Loucy (cell line): ENCODE measurements around the gene EVC.

Experiments
- H2AFZ ChIP-seq: fragments of 200-600 bp; sonication (generic); 2 replicates; pipeline ENCODE4 v1.6.0; 2016; ENCODE audit warnings: antibody characterized with exemption, mild to moderate bottlenecking, low read length, moderate library complexity
- H3F3A ChIP-seq: fragments of 200-600 bp; 2 replicates; pipeline ENCODE4 v1.6.0; 2016; ENCODE audit warnings: antibody characterized with exemption, low read depth, mild to moderate bottlenecking
- H3K27me3 ChIP-seq: fragments of 200-600 bp; sonication (generic); 2 replicates; pipeline ENCODE4 v1.6.1; 2014; ENCODE audit warnings: low read length, mild to moderate bottlenecking; ENCODE audit not compliant: insufficient read depth, poor library complexity, severe bottlenecking
- H3K36me3 ChIP-seq: fragments of 200-600 bp; sonication (generic); 2 replicates; pipeline ENCODE4 v1.6.1; 2016; ENCODE audit warnings: low read length; ENCODE audit not compliant: insufficient read depth
- H3K4me1 ChIP-seq: fragments of 200-600 bp; sonication (generic); 2 replicates; pipeline ENCODE4 v1.5.1; 2014; ENCODE audit warnings: low read length, mild to moderate bottlenecking; ENCODE audit not compliant: insufficient read depth, poor library complexity, severe bottlenecking
- H3K4me2 ChIP-seq: fragments of 200-600 bp; sonication (generic); 2 replicates; pipeline ENCODE4 v1.6.0; 2014; ENCODE audit warnings: antibody characterized with exemption, low read length, low read depth, mild to moderate bottlenecking; ENCODE audit not compliant: poor library complexity, severe bottlenecking
- H3K4me3 ChIP-seq: fragments of 200-600 bp; sonication (generic); 2 replicates; pipeline ENCODE4 v1.5.1; 2014; ENCODE audit warnings: low read length, mild to moderate bottlenecking, mixed read lengths; ENCODE audit not compliant: poor library complexity, severe bottlenecking
- H3K79me2 ChIP-seq: fragments of 200-600 bp; sonication (generic); 2 replicates; pipeline ENCODE4 v1.6.1; 2014; ENCODE audit warnings: low read length; ENCODE audit not compliant: insufficient read depth
- H3K9ac ChIP-seq: fragments of 200-600 bp; sonication (generic); 2 replicates; pipeline ENCODE4 v1.6.0; 2014; ENCODE audit warnings: mild to moderate bottlenecking, low read depth, low read length, moderate library complexity; ENCODE audit not compliant: poor library complexity, severe bottlenecking
- H3K9me2 ChIP-seq: fragments of 200-600 bp; sonication (generic); replicated peaks from 2 replicates; pipeline ENCODE4 v1.6.1; 2016; ENCODE audit warnings: low read depth, low read length, mixed read lengths
- H3K9me3 ChIP-seq: fragments of 200-600 bp; sonication (generic); 2 replicates; pipeline ENCODE4 v1.6.1; 2014; ENCODE audit warnings: mild to moderate bottlenecking, antibody characterized with exemption, low read length, low read depth; ENCODE audit not compliant: insufficient read depth
- H4K20me1 ChIP-seq: fragments of 200-600 bp; sonication (generic); 2 replicates; pipeline ENCODE4 v1.6.0; 2014; ENCODE audit warnings: antibody characterized with exemption, low read length, mild to moderate bottlenecking; ENCODE audit not compliant: insufficient read depth, poor library complexity, severe bottlenecking
- EZH2phosphoT487 ChIP-seq: fragments of 200-600 bp; IDR thresholded peaks from 2 replicates; pipeline ENCODE4 v1.6.1; 2018; ENCODE audit warnings: antibody characterized with exemption, mild to moderate bottlenecking, moderate library complexity, borderline replicate concordance
- TF ChIP-seq, protein P1 (sequence below): fragments of 200-600 bp; sonication (generic); conservative IDR thresholded peaks from 2 replicates; pipeline ENCODE4 v1.5.1; 2014; ENCODE audit warnings: mild to moderate bottlenecking, antibody characterized with exemption, low read length

EVC gene

DNA sequence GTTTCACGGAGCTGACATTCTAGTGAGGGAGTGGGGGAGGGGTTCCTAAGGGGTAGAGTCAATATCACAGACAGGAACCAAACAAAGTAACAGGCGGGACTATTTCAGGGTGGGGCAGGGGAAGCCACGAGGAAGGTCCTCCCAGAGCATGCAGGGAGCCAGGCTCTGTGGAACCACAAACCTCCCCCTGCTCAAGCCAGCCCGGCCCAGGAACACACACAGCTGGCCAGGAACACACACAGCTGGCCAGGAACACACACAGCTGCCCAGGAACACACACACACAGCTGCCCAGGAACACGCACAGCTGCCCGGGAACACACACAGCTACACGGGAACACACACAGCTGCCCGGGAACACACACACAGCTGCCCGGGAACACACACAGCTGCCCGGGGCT is 27.4 kb upstream of the EVC start:
- Histone ChIP-seq H3K79me2 (no peaks in the 10 kb centered on the region), H3K4me1 (no peaks in the 10 kb centered on the region), H3K9me2 (no peaks in the 10 kb centered on the region), H3K9me3 (peaks cover 4% of the 10 kb centered on the region; the same call in 1 of the 2 replicates), H2AFZ (no peak overlapping the region), H4K20me1 (no peaks in the 10 kb centered on the region), H3F3A (no peaks in the 10 kb centered on the region), H3K4me2 (no peak overlapping the region), H3K4me3 (no peak overlapping the region), H3K36me3 (no peaks in the 10 kb centered on the region), H3K27me3 (no peaks in the 10 kb centered on the region), H3K9ac (no peak overlapping the region)
- TF ChIP-seq, protein P1, sequence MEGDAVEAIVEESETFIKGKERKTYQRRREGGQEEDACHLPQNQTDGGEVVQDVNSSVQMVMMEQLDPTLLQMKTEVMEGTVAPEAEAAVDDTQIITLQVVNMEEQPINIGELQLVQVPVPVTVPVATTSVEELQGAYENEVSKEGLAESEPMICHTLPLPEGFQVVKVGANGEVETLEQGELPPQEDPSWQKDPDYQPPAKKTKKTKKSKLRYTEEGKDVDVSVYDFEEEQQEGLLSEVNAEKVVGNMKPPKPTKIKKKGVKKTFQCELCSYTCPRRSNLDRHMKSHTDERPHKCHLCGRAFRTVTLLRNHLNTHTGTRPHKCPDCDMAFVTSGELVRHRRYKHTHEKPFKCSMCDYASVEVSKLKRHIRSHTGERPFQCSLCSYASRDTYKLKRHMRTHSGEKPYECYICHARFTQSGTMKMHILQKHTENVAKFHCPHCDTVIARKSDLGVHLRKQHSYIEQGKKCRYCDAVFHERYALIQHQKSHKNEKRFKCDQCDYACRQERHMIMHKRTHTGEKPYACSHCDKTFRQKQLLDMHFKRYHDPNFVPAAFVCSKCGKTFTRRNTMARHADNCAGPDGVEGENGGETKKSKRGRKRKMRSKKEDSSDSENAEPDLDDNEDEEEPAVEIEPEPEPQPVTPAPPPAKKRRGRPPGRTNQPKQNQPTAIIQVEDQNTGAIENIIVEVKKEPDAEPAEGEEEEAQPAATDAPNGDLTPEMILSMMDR = no peak

DNA sequence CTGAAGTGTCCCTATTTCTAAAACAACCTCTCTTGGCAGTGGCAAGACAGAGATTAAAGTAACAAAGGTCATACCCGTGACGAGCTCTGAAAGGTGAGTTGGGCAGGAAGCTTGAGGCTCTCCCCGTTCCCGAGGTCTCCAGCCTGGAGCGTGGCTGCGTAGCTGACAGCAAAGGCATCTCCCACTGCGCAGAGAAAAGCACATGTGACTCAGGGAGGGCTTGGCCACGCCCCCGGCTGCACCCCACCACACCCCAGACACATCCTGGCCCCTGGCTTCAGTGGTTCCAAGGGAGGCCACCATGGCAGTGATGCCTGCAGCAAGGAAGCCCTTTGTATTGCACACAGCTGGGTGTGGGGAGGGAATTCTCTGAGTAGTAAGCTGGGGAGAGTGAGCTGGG is 25.7 kb upstream of the EVC start:
- no peak for TF ChIP-seq EZH2phosphoT487
- TF ChIP-seq, protein P1 = no peak
- Histone ChIP-seq H3K36me3 (no peaks in the 10 kb centered on the region), H3K79me2 (no peaks in the 10 kb centered on the region)

DNA sequence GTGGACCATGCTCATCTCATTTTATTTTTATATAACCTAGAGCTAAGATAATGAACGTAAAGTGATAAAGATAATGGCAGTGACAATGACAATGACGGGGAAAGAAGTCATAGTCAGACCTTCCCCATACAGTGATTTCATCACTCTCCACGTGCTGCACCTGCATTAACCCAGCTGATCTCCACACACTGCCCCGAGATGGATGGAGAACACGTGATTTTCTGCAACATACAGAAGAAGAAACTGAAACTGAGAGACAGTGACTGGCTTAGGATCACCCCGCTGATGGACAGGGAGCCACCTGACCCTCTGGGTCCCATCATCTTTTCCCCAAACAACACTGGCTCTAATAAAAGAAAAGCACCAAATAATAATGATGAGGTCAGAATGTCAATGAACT is 24.7 kb upstream of the EVC start:
- H2AFZ ChIP-seq = no peak overlapping the region
- TF ChIP-seq EZH2phosphoT487 = no peak
- TF ChIP-seq, protein P1 = no peak

More for the DNA sequence above, 25.7 kb upstream of the EVC start:
- Histone ChIP-seq H3K4me1 (no peaks in the 10 kb centered on the region), H3K9me2 (no peaks in the 10 kb centered on the region), H3F3A (no peaks in the 10 kb centered on the region), H3K4me3 (no peak overlapping the region), H2AFZ (no peak overlapping the region), H4K20me1 (no peaks in the 10 kb centered on the region), H3K4me2 (no peak overlapping the region), H3K9ac (no peak overlapping the region), H3K27me3 (no peaks in the 10 kb centered on the region), H3K9me3 (peaks cover 4% of the 10 kb centered on the region; the same call in 1 of the 2 replicates)

More for the DNA sequence above, 24.7 kb upstream of the EVC start:
- no peaks in the 10 kb centered on the region for H4K20me1 ChIP-seq
- H3K9me2 ChIP-seq = no peaks in the 10 kb centered on the region
- no peaks in the 10 kb centered on the region for H3F3A ChIP-seq
- H3K4me2 ChIP-seq = no peak overlapping the region
- no peaks in the 10 kb centered on the region for H3K4me1 ChIP-seq
- H3K27me3 ChIP-seq = no peaks in the 10 kb centered on the region
- H3K79me2 ChIP-seq = no peaks in the 10 kb centered on the region
- no peak overlapping the region for H3K9ac ChIP-seq
- H3K36me3 ChIP-seq = no peaks in the 10 kb centered on the region
- no peak overlapping the region for H3K4me3 ChIP-seq
- H3K9me3 ChIP-seq = peaks cover 4% of the 10 kb centered on the region; the same call in 1 of the 2 replicates
